NCI-H1092 treated with DMSO at 0.1 percent for 48 hours (cell line): ENCODE data around the gene WAC.
"Not testable (repeated sequence)": the region's sequence is repeated elsewhere in the genome, so short reads cannot be mapped to it uniquely, and the experiment has no call there.

ENCODE experiments used
- DNase-seq: peaks from one replicate; lab custom pipeline; 2025; lab: John Stamatoyannopoulos, UW

WAC gene

DNA sequence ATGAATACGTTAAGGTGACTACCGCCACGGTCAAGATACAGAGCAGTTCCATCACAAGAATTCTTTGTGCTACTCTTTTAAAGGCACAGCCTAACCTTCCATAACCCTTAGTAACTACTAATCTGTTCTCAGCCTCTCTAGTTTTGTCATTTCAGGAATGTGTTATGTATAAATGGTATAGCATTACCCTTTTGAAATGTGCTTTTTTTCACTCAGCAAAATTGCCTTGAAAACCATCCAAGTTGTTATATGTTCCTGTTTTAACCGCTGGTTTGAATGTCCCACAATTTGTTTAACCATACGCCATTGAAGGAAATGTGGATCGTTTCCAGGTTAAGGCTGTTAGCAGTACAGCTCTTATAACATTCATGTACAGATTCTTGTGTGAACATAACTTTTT is 32.0 kb downstream of the WAC start:
- DNase-seq: no peak

GRCh38 chr10:28566458-28567015 is 33.6 kb downstream of the WAC start:
- DNase-seq: no peak

GRCh38 chr10:28569506-28570159 is 36.7 kb downstream of the WAC start:
- DNase-seq: no peak

DNA sequence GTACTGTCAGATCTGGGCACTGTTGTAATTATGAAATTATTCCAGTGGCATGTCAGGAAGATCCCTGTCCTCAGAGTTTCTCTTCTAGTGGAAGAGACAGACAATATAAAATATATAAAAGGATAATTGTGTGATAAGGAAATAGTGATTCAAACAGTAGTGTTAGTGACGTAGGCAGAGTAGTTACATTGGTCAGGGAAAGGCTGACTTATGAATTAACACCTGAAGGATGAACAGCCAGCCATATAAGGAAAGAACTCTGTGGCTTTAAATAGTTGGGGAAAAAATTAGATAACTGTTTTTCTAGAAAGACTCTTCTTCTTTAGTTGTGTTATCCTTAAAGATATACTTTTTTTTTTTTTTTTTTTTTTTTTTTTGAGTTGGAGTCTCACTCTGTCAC is 37.7 kb downstream of the WAC start:
- DNase-seq: no peak

- DNase-seq: no peak
These were observed 38.3 kb downstream of the WAC start for GRCh38 chr10:28571265-28571664.

- not testable (repeated sequence) for DNase-seq
These were observed 41.3 kb downstream of the WAC start for GRCh38 chr10:28574214-28574613.

DNA sequence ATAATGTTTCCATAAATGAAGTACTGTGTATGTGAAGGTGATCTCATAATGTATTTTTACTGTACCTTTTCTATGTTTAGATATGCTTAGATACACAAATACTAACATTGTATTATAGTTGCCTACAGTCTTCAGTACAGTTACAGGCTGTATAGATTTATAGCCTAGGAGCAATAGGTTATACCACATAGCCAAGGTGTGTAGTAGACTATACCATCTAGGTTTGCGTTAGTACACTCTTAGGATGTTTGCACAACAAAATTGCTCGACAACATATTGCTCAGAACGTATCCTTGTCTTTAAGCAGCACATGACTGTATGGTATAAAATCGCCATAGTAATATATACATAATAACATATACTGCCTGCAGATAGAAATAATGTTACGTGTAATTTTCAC is 42.9 kb downstream of the WAC start:
- DNase-seq: no peak

DNA sequence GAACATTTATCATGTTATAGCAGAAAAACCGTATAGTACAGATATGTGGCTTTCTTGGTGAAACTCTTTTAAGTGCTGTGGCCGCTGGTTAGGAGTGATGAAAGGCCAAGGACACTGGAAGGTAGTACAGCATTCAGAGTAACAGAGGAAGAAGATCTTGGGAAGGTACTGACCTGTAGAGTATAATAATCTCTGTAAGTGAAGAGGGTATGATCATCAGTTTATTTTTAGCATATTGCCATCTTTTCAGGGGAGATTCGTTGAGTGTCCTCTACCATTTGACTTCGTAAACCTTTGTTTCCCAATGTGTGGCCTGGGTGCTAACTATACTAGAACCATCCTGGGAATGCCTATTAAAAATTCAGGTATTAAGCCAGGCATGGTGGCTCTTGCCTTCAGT is 44.6 kb downstream of the WAC start:
- no peak for DNase-seq

DNA sequence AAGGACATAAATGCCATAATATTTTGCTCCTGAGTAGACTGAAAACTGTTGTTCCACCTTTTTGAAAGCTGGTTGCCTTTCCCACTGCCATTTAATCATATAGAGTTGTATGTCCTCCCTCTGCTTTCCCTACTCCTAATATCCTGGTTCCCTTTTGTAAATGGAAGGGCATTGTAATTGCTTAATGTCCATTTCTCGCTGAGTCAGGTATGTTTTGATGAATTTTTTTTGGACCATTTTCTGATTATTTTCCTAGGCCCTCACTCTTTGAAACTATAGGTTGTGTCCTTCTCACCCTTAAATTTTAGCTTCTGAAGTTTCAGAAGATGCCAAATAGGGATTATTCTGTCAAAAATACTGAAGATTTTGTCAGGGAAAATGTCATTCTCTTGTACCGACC is 45.5 kb downstream of the WAC start:
- DNase-seq: no peak

DNA sequence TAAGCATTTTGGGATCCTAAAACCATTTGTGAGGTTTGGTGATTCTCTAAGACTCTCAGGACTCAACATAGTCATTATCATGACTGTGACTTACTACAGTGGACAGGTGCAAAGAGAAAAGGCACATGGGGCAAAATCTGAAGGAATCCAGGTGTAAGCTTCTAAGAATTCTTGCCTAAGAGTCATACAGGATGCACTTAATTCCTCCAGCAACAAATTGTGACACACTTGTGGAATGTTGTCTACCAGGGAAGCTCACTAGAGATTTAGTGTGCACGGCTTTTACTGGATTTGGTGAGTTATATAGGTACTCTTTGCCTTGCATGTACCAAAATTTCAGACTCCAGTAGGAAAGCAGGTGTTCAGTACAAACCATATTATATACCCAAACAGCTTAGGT is 47.9 kb downstream of the WAC start:
- no peak for DNase-seq

DNA sequence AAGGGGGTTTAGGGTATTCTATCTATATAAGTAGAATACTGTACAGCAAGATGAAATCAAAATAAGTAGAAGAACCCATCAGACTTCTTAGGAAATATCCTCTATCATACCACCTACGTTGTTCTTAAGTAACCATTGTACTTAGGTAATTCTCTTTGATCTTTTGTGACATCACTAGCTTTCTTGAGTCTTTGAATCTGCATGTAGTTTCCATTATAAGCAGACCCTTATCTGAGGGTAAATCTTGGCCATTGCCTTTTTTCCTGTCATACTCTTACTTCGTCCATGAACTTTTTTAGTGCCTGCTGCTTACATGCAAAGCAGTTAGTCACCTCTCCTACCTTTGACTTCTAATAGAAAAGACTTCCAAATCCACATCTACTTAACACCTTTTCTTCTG is 49.0 kb downstream of the WAC start:
- DNase-seq: no peak

GRCh38 chr10:28585076-28585475 is 52.2 kb downstream of the WAC start:
- DNase-seq: no peak

- no peak for DNase-seq
These were observed 53.3 kb downstream of the WAC start for GRCh38 chr10:28586176-28586575.

GRCh38 chr10:28587270-28587969 is 54.5 kb downstream of the WAC start:
- no peak for DNase-seq

DNA sequence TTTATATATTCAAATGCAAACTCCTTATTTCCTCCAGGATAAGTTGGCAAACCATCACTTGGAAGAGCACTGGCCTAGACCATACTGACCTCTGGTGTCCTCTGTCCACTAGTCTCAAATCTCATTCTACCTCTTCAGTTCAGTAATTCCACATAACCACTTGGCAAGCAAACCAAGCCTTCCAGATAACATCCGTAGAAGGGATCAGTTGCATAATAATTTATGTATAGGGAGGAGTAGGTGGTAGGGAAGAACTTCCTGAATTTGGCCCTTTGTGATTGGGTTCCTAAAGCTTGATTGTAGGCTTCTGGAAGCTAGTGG is 55.0 kb downstream of the WAC start:
- DNase-seq: no peak

DNA sequence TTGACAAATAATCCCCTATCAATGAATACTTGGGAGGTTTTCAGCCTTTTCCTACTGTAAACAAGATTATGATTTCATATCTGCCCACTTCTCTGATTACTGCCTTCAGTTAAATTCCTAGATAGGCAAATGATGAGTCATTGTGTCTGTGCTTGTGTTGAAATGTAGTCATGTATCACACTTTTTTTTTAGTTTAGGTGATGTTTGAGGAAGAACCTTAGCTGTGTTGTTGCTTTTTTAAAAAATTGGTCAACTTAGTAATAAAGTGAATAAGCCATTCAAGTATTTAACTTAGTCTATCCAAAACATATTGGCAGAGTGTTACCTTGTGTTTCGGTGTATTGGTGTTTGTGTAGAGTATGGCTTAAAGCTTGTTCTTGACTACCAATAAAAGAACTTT is 60.0 kb downstream of the WAC start:
- no peak for DNase-seq

DNA sequence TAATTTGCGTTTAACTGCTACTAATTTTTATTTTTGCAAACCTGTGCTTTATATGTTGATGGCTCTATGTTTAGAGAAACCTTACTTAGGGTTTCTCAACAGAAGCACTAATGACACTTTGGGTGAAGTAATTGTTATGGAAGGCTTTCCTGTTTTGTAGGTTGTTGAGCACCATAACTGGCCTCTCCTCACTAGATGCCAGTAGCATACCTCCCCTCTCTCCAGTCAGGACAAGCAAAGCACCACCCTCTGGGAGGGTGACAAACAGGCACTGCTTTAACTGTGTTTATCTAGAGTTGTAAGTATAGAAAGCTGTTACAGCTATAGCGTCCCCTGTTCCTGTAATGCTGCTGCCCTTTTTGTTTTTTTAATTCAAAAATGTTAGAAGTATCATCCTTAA is 60.9 kb downstream of the WAC start:
- DNase-seq: no peak

DNA sequence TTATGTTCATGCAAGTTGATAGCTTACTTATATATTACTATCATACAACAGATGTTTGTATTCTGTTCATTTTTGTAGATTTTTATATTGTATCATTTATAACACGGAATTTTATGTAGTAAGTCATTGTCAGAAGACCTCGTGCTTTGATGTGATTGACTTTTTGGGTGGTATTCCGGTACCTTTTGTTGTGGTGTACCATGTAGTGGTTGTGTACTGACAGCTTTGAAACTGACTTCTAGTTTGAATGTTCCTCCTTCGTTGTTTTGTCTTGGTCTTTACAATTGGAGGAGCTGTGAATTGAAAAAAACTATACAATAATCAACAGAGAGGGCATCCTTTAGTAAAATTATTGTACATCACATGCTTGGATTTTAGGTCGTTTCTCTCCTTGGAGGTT is 61.5 kb downstream of the WAC start:
- no peak for DNase-seq

GRCh38 chr10:28595613-28596012 is 62.7 kb downstream of the WAC start:
- no peak for DNase-seq

GRCh38 chr10:28600056-28600455 is 67.1 kb downstream of the WAC start:
- no peak for DNase-seq

- no peak for DNase-seq
These were observed 68.1 kb downstream of the WAC start for GRCh38 chr10:28601012-28601411.

GRCh38 chr10:28604567-28605536 is 71.9 kb downstream of the WAC start:
- no peak for DNase-seq

DNA sequence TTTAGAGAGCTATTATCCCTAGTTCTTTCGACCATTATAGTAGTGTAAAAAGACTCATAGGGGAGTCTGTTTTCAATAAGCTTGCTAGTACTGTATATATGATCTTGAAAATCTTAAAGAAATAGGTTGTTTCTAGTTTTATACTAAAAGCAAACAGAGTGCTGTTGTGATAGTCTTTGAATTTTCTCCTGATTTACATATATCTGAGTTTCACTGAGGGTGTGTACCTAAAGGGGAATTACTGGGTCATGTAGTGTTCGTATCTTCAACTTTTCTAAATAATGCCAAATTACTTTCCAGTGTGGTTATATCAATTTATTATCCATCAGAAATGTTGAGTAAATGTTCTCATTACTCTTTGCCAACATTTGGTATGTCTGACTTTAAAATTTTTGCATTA is 73.7 kb downstream of the WAC start:
- DNase-seq: no peak
